GOT3 (cell line): ENCODE data around the gene CYFIP1.

Source experiments
- DNase-seq: peaks from one replicate; lab custom pipeline; 2025; ENCODE audit warnings: mixed read lengths; lab: John Stamatoyannopoulos, UW

The CYFIP1 gene

DNA sequence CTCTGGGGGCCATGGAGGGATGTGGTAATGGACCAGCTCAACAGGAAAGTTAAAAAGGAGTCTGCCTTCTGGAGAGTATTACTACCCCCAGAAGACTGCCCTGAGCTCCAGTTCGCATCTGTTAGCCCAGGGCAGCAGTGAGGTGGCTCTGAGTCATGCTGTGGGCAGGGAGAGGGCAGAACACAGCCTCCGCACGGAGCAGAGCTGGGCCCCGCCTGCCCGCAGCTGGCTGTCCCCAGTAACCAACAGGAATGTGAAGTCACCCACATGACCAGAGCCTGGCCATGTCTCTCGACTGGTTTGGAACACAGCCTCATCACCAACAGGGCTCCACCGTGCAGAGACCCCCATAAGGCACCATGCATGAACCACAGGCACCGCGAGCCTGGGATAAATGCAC, 62.1 kb downstream of the CYFIP1 start:
- DNase-seq: no peak

GRCh38 chr15:22917556-22917955, 62.6 kb downstream of the CYFIP1 start:
- no peak for DNase-seq

DNA sequence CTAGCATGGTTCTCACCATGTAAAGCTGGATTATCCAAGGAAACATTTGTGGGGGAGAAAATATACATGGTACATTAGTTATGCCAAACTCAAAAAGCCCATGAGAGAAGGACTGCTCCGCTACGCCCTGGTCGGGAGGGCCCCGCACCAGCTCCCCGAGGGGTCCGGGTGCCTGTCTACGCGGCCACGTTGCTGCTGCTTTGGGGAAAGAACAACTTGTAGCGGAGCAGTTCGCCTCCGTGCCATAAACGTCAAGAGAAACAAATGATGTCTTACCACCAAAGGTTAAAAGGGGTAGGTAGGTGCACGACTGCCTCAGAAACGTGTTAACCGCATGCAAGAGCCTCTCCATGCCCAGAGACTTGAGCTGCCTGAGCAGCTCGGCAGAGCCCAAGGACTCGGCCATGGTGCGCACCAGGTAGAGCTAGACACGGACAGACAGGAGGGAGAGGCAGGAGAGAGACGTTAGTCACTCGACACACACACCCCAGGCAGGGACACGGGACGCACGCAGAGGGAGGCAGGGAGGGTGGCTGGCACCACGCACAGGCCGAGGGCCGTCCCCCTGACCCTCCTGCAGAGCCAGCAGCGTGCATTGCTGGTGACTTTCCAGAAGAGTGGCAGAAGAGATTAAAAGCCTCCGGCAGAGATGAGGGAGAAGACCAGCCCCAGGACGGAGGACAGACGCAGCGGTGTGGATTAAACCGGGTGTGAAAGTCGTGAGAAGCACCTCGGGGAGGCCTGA, 63.4 kb downstream of the CYFIP1 start:
- DNase-seq: no peak

GRCh38 chr15:22915866-22916515, 64.2 kb downstream of the CYFIP1 start:
- DNase-seq: no peak

DNA sequence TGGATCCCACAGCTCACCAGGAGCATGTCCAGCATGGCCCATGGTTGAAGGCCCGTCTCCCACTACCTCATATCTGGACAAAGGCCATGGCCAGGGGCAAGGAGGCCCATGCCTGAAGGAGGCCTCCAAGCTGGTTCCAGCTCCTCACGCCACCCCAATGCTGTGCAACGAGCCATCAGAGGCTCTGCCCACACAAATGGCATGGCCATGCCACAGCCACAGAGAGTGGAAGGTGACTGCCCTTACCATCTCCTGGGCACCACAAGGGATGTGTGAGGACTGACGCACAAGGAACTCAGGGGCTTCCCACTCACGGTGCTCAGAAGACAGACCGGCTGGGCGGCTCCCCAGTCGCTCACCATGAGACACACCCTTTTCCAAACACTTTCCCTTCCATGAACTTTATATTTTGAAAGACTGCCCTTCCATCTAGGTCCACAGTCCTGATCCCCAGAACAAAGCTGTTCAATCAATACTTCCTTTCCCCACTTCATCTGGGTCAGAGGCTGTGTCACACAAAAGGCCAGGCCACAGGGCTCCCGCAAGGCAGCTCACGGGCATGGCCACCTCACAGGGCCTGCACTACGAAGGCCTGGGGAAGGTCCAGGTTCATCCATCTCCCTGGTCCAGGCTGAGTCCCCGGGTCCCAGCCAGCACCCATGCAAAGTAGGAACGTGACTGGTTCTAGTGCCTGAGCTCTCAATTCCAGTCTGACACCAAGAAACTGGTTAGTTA, 66.4 kb downstream of the CYFIP1 start:
- DNase-seq: no peak

DNA sequence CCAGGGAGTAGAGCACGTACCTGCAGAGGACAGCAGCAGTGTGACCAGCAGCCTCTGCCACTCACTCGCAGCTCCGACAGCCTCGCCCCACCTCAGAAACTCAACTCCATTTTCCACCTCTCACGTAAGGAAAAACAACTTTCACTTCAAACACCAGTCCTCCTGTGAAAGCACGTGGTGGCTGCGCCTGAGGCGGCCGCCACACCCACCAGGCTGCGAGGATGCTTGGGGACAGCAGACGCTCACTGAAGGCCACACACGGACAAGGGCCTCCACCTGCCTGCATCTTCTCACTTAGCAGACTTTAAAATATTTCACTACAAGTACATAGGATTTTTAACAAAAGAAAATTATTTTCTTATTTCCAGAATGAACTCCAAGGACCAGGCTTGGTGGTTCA, 67.9 kb downstream of the CYFIP1 start:
- DNase-seq: no peak

- DNase-seq: no peak
These were observed 68.9 kb downstream of the CYFIP1 start for GRCh38 chr15:22911306-22911705.

DNA sequence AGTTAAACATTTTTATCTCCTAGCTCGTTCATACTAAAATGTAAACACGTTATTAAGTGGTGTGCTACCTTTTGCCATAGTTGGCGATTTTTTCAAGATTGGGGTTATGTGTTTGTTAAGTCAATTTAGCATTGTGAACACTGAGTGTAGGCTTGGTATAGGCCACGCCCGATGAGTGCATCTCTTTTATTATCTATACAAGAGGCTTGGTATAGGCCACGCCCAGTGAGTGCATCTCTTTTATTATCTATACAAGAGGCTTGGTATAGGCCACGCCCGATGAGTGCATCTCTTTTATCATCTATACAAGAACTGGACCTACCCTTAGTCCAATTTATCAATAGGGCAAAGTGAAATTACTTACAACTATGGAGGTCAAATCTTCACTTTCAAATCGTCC, 71.3 kb downstream of the CYFIP1 start:
- no peak for DNase-seq

GRCh38 chr15:22907161-22907950, 72.8 kb downstream of the CYFIP1 start:
- no peak for DNase-seq

GRCh38 chr15:22904736-22905135, 75.4 kb downstream of the CYFIP1 start:
- no peak for DNase-seq

DNA sequence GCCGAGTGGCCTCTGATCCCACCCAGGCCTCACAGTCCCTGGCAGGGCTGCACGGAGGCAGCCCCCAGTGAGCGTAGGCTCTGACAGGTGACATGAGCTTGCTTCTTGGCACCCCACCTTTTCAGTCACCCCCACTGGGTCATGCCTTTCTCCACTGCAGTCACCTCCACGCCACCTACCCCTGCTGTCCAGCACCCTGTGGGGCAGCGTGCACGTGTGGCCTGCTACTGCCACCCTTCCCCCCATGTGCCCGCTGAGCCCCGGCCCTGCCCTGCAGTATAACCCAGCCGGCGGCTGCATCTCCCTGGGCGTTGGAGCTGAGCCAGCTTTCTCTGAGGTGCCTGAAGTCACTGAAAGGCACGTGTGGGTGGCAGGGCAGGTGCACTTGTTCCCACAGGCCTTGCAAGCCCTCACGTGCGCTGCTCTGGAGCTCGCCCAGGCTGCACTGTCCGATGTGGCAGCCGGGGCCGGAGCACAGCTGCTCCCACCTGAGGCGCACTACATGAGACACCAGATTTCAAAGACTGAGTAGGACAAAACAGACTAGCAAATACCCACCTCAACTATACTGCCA, 76.1 kb downstream of the CYFIP1 start:
- no peak for DNase-seq

DNA sequence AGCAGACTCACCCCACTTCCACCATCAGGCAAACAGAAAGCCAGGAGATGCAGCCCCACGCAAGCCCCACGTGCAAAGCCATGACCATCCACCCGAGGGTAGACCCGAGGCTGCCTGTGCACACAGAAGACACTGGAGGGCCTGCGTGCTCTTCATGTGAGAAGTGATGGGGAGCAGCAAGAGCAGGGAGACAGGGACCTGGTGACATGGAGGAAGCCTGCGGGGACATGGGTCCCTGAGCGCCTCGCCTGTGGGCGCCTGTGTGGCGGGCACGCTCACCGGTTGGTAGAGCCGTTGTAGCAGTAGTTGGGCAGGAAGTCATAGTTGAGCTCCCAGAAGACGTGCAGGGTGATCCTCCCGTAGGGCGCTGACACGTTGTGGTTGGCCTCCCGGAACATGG, 76.7 kb downstream of the CYFIP1 start:
- DNase-seq: no peak

GRCh38 chr15:22902981-22903380, 77.2 kb downstream of the CYFIP1 start:
- no peak for DNase-seq

GRCh38 chr15:22902578-22902977, 77.6 kb downstream of the CYFIP1 start:
- no peak for DNase-seq

GRCh38 chr15:22902046-22902445, 78.1 kb downstream of the CYFIP1 start:
- DNase-seq: no peak

DNA sequence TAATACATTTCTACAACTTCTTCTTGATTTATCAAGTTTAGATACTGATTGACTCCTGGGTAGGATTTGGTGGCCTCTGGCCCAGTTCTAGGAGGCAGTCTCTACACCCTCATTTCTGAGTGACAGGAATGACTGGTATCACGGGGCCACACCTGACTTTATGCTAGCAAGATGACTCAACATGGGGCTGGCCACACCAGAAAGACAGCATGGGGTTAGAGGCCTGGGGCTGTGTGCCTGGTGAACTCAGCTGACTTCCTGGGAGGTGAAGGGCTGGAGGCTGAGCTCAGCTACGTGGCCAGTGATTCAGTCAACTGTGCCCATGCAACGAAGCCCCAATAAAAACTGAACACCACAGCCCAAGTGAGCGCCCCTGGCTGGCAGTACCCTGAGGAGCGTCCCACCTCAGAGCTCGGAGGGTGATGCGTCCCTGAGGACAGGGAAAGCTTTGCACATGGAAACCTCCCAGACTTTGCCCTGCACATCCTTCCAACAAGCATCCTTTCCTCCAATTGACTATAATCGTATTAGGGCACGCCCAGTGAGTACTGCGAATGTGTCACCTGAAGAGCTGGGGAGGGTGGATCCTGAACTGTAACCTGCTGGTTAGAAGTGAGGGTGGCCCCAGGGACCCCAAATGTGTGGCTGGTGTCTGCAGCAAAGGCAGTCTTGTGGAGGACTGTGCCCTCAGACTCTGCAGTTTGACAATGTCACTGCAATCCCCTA, 84.5 kb downstream of the CYFIP1 start:
- DNase-seq: no peak

GRCh38 chr15:22893881-22894280, 86.3 kb downstream of the CYFIP1 start:
- DNase-seq: no peak

DNA sequence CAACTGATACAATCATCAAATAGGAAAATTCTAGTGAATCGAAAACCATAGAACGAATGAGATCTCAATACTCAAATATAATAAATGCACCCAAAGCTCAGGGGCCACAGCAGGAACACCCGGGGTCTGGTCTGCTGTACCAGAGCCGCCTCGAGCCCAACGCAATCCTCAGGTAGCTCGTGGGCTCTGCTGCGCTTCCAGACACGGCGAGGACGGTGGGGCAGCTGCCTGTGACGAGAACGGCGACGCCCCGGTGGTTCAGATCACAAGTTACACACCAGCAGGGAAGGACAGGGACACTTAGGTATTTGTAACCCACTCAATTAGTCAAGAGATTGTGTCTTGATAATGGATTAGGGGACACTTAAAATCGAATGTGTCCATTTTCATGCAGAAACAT, 87.1 kb downstream of the CYFIP1 start:
- no peak for DNase-seq

GRCh38 chr15:22892333-22892732, 87.8 kb downstream of the CYFIP1 start:
- DNase-seq: no peak

GRCh38 chr15:22891426-22892210, 88.5 kb downstream of the CYFIP1 start:
- no peak for DNase-seq
